Kidney epithelial cell (primary cell): ENCODE data around the gene GLB1L2. TPM values are rescaled to one million over a fixed set of nuclear protein-coding genes. Genes with fewer than 3 reads are reported as not detected.

Source experiments
- DNase-seq: peaks from one replicate; pipeline ENCODE4 v3.0.0-alpha.2; 2010; ENCODE audit warnings: low read depth
- H3K27me3 ChIP-seq: 2 replicates; pipeline ENCODE4 v1.6.0; 2011; ENCODE audit warnings: low read length; ENCODE audit not compliant: control insufficient read depth, insufficient read depth
- H3K36me3 ChIP-seq: 2 replicates; pipeline ENCODE4 v1.5.1; 2011; ENCODE audit warnings: low read length; ENCODE audit not compliant: control insufficient read depth, insufficient read depth
- H3K4me3 ChIP-seq: 2 replicates; pipeline ENCODE4 v1.5.1; 2011; ENCODE audit warnings: low read depth, mild to moderate bottlenecking, control low read depth, low read length
- total RNA-seq: library from RNA; depleted of rRNA; stranded (reverse); fragments of >200 nt; gene quantifications from 2 replicates; pipeline ENCODE4 v1.2.3, GENCODE V29; 2015
- TF ChIP-seq, protein P1 (sequence below): IDR thresholded peaks from 2 replicates; pipeline ENCODE4 v1.5.1; 2011; ENCODE audit warnings: mild to moderate bottlenecking, moderate library complexity, low read length, control low read depth, inconsistent platforms; ENCODE audit not compliant: insufficient read depth, poor library complexity, severe bottlenecking

Gene GLB1L2
- total RNA-seq, 1 donor from 2014 or later = 16.3 TPM

GRCh38 chr11:134394311-134394710, 62.5 kb downstream of the GLB1L2 start:
- no peak overlapping the region for H3K4me3 ChIP-seq
- no peaks in the 10 kb centered on the region for H3K36me3 ChIP-seq
- H3K27me3 ChIP-seq = no peaks in the 10 kb centered on the region
- TF ChIP-seq, protein P1, sequence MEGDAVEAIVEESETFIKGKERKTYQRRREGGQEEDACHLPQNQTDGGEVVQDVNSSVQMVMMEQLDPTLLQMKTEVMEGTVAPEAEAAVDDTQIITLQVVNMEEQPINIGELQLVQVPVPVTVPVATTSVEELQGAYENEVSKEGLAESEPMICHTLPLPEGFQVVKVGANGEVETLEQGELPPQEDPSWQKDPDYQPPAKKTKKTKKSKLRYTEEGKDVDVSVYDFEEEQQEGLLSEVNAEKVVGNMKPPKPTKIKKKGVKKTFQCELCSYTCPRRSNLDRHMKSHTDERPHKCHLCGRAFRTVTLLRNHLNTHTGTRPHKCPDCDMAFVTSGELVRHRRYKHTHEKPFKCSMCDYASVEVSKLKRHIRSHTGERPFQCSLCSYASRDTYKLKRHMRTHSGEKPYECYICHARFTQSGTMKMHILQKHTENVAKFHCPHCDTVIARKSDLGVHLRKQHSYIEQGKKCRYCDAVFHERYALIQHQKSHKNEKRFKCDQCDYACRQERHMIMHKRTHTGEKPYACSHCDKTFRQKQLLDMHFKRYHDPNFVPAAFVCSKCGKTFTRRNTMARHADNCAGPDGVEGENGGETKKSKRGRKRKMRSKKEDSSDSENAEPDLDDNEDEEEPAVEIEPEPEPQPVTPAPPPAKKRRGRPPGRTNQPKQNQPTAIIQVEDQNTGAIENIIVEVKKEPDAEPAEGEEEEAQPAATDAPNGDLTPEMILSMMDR = no peak
- no peak for DNase-seq

- Histone ChIP-seq H3K36me3 (no peaks in the 10 kb centered on the region), H3K27me3 (no peaks in the 10 kb centered on the region), H3K4me3 (no peak overlapping the region)
- TF ChIP-seq, protein P1 = no peak
- DNase-seq = no peak
Observed at GRCh38 chr11:134395002-134395401, 63.2 kb downstream of the GLB1L2 start.

- no peak for DNase-seq
- no peaks in the 10 kb centered on the region for H3K36me3 ChIP-seq
- no peaks in the 10 kb centered on the region for H3K27me3 ChIP-seq
- H3K4me3 ChIP-seq = no peak overlapping the region
- TF ChIP-seq, protein P1 = no peak
Observed at GRCh38 chr11:134397304-134398078, 65.7 kb downstream of the GLB1L2 start.

DNA sequence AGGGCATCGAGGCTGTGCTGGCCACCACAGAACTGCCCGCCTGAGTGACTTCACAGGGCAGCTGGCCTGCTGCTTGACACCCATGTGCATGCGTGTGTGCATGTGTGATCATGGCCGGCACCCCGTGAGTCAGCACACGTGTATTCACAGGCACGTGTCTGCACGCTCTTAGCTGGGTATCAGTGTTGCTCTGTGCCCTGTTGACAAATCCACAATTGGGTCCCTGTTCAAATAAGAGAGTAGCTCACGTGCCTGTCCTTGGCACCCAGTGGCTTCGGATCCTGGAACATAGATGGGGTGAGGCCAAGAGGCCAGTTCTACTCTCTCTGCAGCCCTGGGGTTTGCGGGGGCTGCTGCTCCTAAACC, 66.3 kb downstream of the GLB1L2 start:
- H3K4me3 ChIP-seq = no peak overlapping the region
- TF ChIP-seq, protein P1 = no peak
- no peaks in the 10 kb centered on the region for H3K36me3 ChIP-seq
- no peak for DNase-seq
- no peaks in the 10 kb centered on the region for H3K27me3 ChIP-seq

DNA sequence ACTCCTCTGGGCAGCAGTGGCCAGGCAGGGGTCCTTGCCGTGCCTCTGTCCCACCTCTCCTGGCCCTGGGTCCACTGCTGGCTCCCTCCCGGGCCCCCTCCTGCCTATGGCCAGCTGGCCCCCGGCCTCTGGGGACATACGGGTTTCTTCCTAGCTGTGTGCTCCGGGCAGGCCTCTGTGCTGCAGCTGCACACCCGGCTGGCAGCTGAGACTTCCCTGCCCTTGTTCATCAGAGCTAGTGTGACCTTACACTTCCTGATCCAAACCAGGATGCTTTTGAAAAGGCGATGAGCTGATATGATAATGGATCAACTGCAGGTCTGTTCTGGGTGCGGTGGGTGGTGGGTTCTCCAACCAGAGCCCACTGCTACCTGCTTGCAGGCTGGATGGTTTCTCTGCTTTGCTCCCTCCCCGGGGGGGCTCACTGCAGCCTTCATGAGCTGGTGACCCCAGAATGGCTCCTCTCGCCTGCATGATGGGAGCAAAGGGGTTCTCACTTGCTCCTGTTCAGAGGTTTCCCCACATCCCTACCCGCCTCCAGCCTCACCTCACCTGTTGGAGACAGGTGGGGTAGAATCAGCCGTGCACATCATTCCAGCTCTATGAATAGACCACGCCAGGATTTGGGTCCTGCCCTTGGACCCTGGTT, 67.0 kb downstream of the GLB1L2 start:
- H3K36me3 ChIP-seq = no peaks in the 10 kb centered on the region
- TF ChIP-seq, protein P1 = no peak
- no peak for DNase-seq
- no peak overlapping the region for H3K4me3 ChIP-seq
- H3K27me3 ChIP-seq = peaks cover 2% of the 10 kb centered on the region
